ENCODE measurements around the gene DTNBP1. TPM values are rescaled to one million over a fixed set of nuclear protein-coding genes. Genes with fewer than 3 reads are reported as not detected.

The DTNBP1 gene
- total RNA-seq, 2 donors from 2014 or later = 9.0 to 14.1 TPM

- intact Hi-C loops (cut with DNase I) = no loop called here
- TF ChIP-seq POLR2AphosphoS5 (IDR thresholded peaks at IDR 0.05) = no peak
- no peak for TF ChIP-seq CTCF (IDR thresholded peaks at IDR 0.05)
- TF ChIP-seq POLR2A (IDR thresholded peaks at IDR 0.05) = no peak
- Histone ChIP-seq H3K9me3 (no peaks in the 10 kb centered on the region), H3K4me3 (no peak overlapping the region), H3K27ac (no peak overlapping the region), H3K4me1 (replicated peaks) (no peaks in the 10 kb centered on the region), H3K36me3 (no peaks in the 10 kb centered on the region), H3K27me3 (replicated peaks; ENCODE audit: insufficient read depth) (no peaks in the 10 kb centered on the region)
- no peak for DNase-seq (ENCODE audit: low spot score)
These were observed 105.7 kb downstream of the DTNBP1 start for GRCh38 chr6:15557174-15557573.

GRCh38 chr6:15556711-15557110 lies 106.1 kb downstream of the DTNBP1 start:
- Histone ChIP-seq H3K4me1 (replicated peaks) (no peaks in the 10 kb centered on the region), H3K9me3 (no peaks in the 10 kb centered on the region), H3K4me3 (no peak overlapping the region), H3K27ac (no peak overlapping the region), H3K36me3 (no peaks in the 10 kb centered on the region), H3K27me3 (replicated peaks; ENCODE audit: insufficient read depth) (no peaks in the 10 kb centered on the region)
- WGBS = 95% methylated on average over 1 of the region's 1 CpG
- no peak for DNase-seq (ENCODE audit: low spot score)
- TF ChIP-seq POLR2A (IDR thresholded peaks at IDR 0.05) (no peak), POLR2AphosphoS5 (IDR thresholded peaks at IDR 0.05) (no peak), CTCF (IDR thresholded peaks at IDR 0.05) (no peak)
- intact Hi-C loops (cut with DNase I) = no loop called here

GRCh38 chr6:15555101-15556038 lies 107.5 kb downstream of the DTNBP1 start:
- H3K27me3 ChIP-seq (replicated peaks; ENCODE audit: insufficient read depth) = no peaks in the 10 kb centered on the region
- H3K9me3 ChIP-seq = no peaks in the 10 kb centered on the region
- 89% methylated on average over 5 of the region's 5 CpGs for WGBS
- no peaks in the 10 kb centered on the region for H3K4me1 ChIP-seq (replicated peaks)
- no peaks in the 10 kb centered on the region for H3K36me3 ChIP-seq
- no peak overlapping the region for H3K4me3 ChIP-seq
- H3K27ac ChIP-seq = no peak overlapping the region
- TF ChIP-seq POLR2AphosphoS5 (IDR thresholded peaks at IDR 0.05) (no peak), POLR2A (IDR thresholded peaks at IDR 0.05) (no peak), CTCF (IDR thresholded peaks at IDR 0.05) (no peak)
- intact Hi-C loops (cut with DNase I) = no loop called here
- DNase-seq (ENCODE audit: low spot score) = no peak

GRCh38 chr6:15554728-15555100 lies 108.1 kb downstream of the DTNBP1 start:
- 96% methylated on average over 6 of the region's 6 CpGs for WGBS
- no peaks in the 10 kb centered on the region for H3K9me3 ChIP-seq
- no peaks in the 10 kb centered on the region for H3K4me1 ChIP-seq (replicated peaks)
- H3K36me3 ChIP-seq = no peaks in the 10 kb centered on the region
- no peak for DNase-seq (ENCODE audit: low spot score)
- intact Hi-C loops (cut with DNase I) = no loop called here
- H3K27me3 ChIP-seq (replicated peaks; ENCODE audit: insufficient read depth) = no peaks in the 10 kb centered on the region
- no peak overlapping the region for H3K4me3 ChIP-seq
- H3K27ac ChIP-seq = no peak overlapping the region
- TF ChIP-seq POLR2AphosphoS5 (IDR thresholded peaks at IDR 0.05) = no peak
- no peak for TF ChIP-seq CTCF (IDR thresholded peaks at IDR 0.05)
- TF ChIP-seq POLR2A (IDR thresholded peaks at IDR 0.05) = no peak

All from prostate gland (tissue), 2 donors.